ENCODE measurements around the gene PAX5.

Gene PAX5

DNA sequence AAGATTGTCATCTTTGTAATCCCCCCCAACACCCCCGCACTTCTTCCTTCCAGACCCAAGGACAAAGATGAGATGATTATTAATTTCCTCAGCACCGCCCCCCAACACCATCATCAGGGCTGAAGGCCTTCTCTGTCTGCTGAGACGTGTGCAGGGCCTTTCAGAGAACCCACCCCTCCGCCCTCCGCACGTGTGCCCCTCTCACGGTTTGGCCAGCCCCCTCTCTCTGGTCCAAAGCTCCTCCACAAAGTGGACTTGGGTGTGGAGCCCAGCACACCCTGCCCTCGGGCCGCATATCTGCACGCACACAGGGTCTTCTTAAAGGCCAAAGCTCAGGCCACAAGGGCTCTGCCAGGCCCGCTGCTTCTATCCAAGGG, 32.0 kb downstream of the PAX5 start:
- no peak overlapping the region for H3K4me2 ChIP-seq (ENCODE audit: insufficient read depth, low read length)
- H2AFZ ChIP-seq (ENCODE audit: low read depth, low read length), result no peak overlapping the region
- H3K27ac ChIP-seq (ENCODE audit: low read length), result no peak overlapping the region
- H3K9me3 ChIP-seq (ENCODE audit: insufficient read depth, low read length, severe bottlenecking), result no peaks in the 10 kb centered on the region
- DNase-seq (no peak), ATAC-seq (ENCODE audit: insufficient read depth, low read depth) (no peak)
- no peaks in the 10 kb centered on the region for H3K79me2 ChIP-seq (ENCODE audit: insufficient read depth, low read length)
- H3K4me3 ChIP-seq (ENCODE audit: low read depth in 1 of 2, low read length in 2 of 2), result no peak overlapping the region
- TF ChIP-seq, protein P1, sequence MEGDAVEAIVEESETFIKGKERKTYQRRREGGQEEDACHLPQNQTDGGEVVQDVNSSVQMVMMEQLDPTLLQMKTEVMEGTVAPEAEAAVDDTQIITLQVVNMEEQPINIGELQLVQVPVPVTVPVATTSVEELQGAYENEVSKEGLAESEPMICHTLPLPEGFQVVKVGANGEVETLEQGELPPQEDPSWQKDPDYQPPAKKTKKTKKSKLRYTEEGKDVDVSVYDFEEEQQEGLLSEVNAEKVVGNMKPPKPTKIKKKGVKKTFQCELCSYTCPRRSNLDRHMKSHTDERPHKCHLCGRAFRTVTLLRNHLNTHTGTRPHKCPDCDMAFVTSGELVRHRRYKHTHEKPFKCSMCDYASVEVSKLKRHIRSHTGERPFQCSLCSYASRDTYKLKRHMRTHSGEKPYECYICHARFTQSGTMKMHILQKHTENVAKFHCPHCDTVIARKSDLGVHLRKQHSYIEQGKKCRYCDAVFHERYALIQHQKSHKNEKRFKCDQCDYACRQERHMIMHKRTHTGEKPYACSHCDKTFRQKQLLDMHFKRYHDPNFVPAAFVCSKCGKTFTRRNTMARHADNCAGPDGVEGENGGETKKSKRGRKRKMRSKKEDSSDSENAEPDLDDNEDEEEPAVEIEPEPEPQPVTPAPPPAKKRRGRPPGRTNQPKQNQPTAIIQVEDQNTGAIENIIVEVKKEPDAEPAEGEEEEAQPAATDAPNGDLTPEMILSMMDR (IDR thresholded peaks at IDR 0.05; ENCODE audit: borderline replicate concordance, extremely low read depth, low read length, poor library complexity, severe bottlenecking), result no peak
- no peak for TF ChIP-seq EZH2 (IDR thresholded peaks at IDR 0.05; ENCODE audit: borderline replicate concordance, low read depth, low read length, severe bottlenecking)
- H3K4me1 ChIP-seq (ENCODE audit: insufficient read depth, low read length), result no peaks in the 10 kb centered on the region
- H4K20me1 ChIP-seq (ENCODE audit: insufficient read depth, low read length), result no peaks in the 10 kb centered on the region
- H3K9ac ChIP-seq (ENCODE audit: low read depth, low read length), result no peak overlapping the region
- H3K36me3 ChIP-seq (ENCODE audit: insufficient read depth, low read length), result no peaks in the 10 kb centered on the region
- peaks cover 21% of the 10 kb centered on the region for H3K27me3 ChIP-seq (ENCODE audit: insufficient read depth, low read length, poor library complexity)

DNA sequence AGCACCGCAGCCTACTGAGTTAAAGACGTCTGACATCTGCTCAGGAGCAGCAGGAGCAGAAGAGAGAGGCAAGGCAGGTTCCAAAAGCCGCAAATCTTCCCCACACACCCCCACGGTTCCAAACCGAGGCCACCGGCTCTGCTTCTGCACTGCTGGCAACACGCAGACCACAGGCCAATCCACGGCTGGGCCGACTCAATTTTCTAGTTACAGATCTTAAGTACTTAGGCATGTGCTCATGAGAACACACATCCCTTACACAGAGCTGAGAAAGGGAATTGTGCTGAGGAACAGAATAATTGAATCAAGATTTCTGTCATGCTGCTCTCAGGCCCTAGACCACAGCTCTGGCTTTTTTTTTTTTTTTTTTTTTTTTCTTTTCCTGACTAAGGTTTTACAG, 32.6 kb downstream of the PAX5 start:
- H3K27me3 ChIP-seq (ENCODE audit: insufficient read depth, low read length, poor library complexity), result peaks cover 16% of the 10 kb centered on the region
- H3K4me1 ChIP-seq (ENCODE audit: insufficient read depth, low read length), result no peaks in the 10 kb centered on the region
- no peaks in the 10 kb centered on the region for H3K9me3 ChIP-seq (ENCODE audit: insufficient read depth, low read length, severe bottlenecking)
- no peaks in the 10 kb centered on the region for H3K79me2 ChIP-seq (ENCODE audit: insufficient read depth, low read length)
- ATAC-seq (ENCODE audit: insufficient read depth, low read depth), result no peak
- H3K4me3 ChIP-seq (ENCODE audit: low read depth in 1 of 2, low read length in 2 of 2), result no peak overlapping the region
- H2AFZ ChIP-seq (ENCODE audit: low read depth, low read length), result no peak overlapping the region
- no peaks in the 10 kb centered on the region for H4K20me1 ChIP-seq (ENCODE audit: insufficient read depth, low read length)
- H3K36me3 ChIP-seq (ENCODE audit: insufficient read depth, low read length), result no peaks in the 10 kb centered on the region
- no peak for DNase-seq
- TF ChIP-seq, protein P1 (IDR thresholded peaks at IDR 0.05; ENCODE audit: borderline replicate concordance, extremely low read depth, low read length, poor library complexity, severe bottlenecking), result no peak
- no peak for TF ChIP-seq EZH2 (IDR thresholded peaks at IDR 0.05; ENCODE audit: borderline replicate concordance, low read depth, low read length, severe bottlenecking)
- no peak overlapping the region for H3K27ac ChIP-seq (ENCODE audit: low read length)
- no peak overlapping the region for H3K9ac ChIP-seq (ENCODE audit: low read depth, low read length)
- H3K4me2 ChIP-seq (ENCODE audit: insufficient read depth, low read length), result no peak overlapping the region

DNA sequence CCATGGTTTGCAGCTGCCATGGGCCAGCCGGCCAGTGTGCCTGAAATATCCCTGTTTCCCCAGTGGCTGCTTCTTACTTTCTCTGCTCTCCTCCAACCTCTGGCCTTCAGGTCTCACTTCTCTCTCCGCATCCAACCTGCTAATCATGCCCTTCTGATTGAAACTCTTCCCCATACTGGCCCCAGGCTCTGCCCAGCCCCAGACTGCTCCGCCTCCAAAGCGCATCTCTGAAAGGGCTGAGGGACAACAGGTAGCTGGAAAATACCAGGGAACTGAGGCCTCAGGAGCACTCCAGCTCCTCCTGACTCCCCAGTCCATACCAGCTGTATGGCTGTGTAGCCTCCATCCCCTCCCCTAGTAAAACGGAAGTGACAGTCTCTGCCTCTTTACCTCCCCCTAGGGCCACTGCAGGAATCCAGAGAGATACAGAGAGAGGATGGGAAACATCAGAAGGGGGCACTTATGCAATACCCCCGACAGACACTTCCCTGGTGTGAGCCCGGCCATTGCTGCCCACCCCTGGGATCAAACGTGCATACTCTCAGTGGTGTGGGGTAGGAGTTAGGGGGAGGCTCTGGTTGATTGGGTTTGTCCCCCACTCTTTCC, 34.2 kb downstream of the PAX5 start:
- H4K20me1 ChIP-seq (ENCODE audit: insufficient read depth, low read length), result no peaks in the 10 kb centered on the region

More for the DNA sequence above, 34.2 kb downstream of the PAX5 start:
- no peak overlapping the region for H3K4me3 ChIP-seq (ENCODE audit: low read depth in 1 of 2, low read length in 2 of 2)
- TF ChIP-seq EZH2 (IDR thresholded peaks at IDR 0.05; ENCODE audit: borderline replicate concordance, low read depth, low read length, severe bottlenecking), result no peak
- TF ChIP-seq, protein P1 (IDR thresholded peaks at IDR 0.05; ENCODE audit: borderline replicate concordance, extremely low read depth, low read length, poor library complexity, severe bottlenecking), result peak; percentile 19
- no peak overlapping the region for H3K4me2 ChIP-seq (ENCODE audit: insufficient read depth, low read length)
- no peak for DNase-seq
- no peaks in the 10 kb centered on the region for H3K36me3 ChIP-seq (ENCODE audit: insufficient read depth, low read length)
- H3K27ac ChIP-seq (ENCODE audit: low read length), result no peak overlapping the region
- no peaks in the 10 kb centered on the region for H3K79me2 ChIP-seq (ENCODE audit: insufficient read depth, low read length)
- no peaks in the 10 kb centered on the region for H3K9me3 ChIP-seq (ENCODE audit: insufficient read depth, low read length, severe bottlenecking)
- peaks cover 8% of the 10 kb centered on the region for H3K27me3 ChIP-seq (ENCODE audit: insufficient read depth, low read length, poor library complexity)
- no peak for ATAC-seq (ENCODE audit: insufficient read depth, low read depth)
- no peak overlapping the region for H2AFZ ChIP-seq (ENCODE audit: low read depth, low read length)
- no peaks in the 10 kb centered on the region for H3K4me1 ChIP-seq (ENCODE audit: insufficient read depth, low read length)
- H3K9ac ChIP-seq (ENCODE audit: low read depth, low read length), result no peak overlapping the region
